ENCODE measurements around the gene SULT1C2.
A peak's percentile ranks its signal among the peaks of the same experiment; 100 is the strongest.
"Not testable (repeated sequence)": the region's sequence is repeated elsewhere in the genome, so short reads cannot be mapped to it uniquely, and the experiment has no call there.

SULT1C2 gene

DNA sequence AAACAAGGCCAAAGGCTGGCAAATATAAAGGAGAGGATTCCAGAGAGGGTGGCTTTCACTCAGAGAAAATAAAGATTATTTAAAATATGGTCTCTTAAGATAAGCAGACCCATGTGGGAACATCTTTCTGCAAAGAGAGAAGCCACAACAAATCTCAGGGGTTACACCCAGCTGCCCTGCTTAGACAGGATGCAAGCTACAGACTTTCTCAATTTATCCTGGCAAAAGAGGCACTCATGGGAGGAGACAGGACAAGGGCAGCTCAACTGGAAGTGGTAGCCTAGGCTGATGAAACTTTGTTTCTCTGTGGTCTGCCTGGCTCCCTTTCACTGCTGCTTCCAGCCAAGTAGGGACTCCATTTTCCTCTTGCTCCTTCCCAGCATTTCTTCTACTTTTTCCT is 63.2 kb downstream of the SULT1C2 start:
- peak; percentile 19 for DNase-seq (ENCODE audit: low read depth)

DNA sequence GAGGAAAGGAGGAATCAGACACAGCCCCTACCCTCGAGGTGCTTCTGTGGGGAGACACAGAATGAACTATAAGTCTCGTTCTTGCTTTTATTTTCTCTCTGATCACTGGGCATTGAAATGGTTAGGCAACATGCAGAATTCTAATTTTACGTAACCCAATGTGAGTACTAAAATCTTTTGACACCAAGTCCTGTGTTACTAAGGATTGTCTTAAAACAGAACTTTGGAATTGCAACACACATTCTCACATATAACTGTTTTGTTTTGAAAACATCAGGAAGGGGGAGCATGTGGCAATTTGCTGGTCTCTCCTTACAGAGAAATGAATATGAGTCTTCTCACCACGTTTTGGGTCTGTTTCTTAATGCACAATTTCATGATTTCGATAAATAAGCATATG is 65.4 kb downstream of the SULT1C2 start:
- DNase-seq (ENCODE audit: low read depth): peak; percentile 21

DNA sequence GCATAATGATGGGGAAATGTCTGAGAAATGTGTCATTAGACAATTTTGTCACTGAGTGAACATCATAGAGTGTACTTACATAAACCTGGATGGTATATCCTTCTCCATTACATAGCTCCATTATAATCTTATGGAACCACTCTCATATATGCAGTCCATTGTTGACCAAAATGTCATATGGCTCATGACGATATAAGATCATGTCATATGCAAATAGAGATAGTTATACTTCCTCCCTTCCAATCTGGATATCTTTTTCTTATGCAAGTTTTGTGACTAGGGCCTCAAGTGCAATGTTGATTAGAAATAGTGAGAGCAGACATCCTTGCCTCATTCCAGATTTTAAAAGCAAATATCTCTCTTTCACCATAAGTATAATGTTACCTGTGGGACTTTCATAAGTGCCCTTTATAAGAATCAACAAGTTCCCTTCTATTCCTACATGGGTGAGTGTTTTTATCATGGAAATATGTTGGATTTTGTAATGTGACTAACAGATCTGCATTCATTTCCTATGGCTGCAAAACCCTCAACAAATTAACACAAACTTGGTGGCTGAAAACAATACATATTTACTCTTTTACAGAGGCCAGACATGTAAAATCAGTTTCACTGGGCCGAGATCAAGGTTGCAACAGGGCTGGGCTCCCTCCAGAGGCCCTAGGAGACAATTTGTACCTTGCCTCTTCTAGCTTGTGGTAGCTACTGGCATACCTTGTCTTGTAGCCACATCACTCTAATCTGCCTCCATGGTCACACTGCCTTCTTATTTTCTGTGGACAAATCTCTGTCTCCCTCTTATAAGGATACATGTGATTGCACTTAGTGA is 67.4 kb downstream of the SULT1C2 start:
- no peak for DNase-seq (ENCODE audit: low read depth)

DNA sequence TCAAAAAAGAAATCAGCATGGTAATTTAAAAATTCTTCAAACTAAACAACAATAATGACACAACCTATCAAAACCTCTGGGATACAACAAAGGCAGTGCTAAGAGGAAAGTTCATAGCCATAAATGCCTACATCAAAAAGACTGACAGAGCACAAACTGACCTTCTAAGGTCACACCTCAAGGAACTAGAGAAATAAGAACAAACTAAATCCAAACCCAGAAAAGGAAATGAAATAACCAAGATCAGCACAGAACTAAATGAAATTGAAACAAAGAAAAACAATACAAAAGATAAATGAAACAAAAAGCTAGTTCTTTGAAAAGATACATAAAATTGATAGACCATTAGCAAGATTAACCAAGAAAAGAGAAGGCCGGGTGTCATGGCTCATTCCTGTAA is 70.6 kb downstream of the SULT1C2 start:
- DNase-seq (ENCODE audit: low read depth): not testable (repeated sequence)

All from amniotic epithelial cell (primary cell).